Pancreas (tissue), 10 donors: Measurements from ENCODE around the gene TGFB1. TPM values are rescaled to one million over a fixed set of nuclear protein-coding genes. Genes with fewer than 3 reads are reported as not detected.

ENCODE experiments used
- ATAC-seq, 4 donors: fragments of 200-7000 bp; cut with Tn5 transposase; one replicate each; pipeline versions ENCODE4 v1.8.0 to v1.9.1; 2020; ENCODE audit warnings: mild to moderate bottlenecking in 4 of 4, moderate library complexity in 4 of 4
- DNase-seq, 6 donors: peaks; one replicate each; pipeline ENCODE4 v3.0.0-alpha.2; 2020
- FAIRE-seq: peaks from 2 replicates; lab custom pipeline; 2012; peaks lifted over from hg19 to GRCh38; lab: Jason Lieb, UNC
- H3K27ac ChIP-seq, 4 donors: fragments of 200-600 bp; sonication (generic); 1 replicate in 3 of 4; 2 replicates in 1 of 4; pipeline versions ENCODE4 v1.5.0 to v1.8.0; 2020
- H3K27me3 ChIP-seq, 4 donors: fragments of 200-600 bp; one replicate each; pipeline ENCODE4 v1.8.0; 2021
- H3K36me3 ChIP-seq, 3 donors: fragments of 200-600 bp; sonication (generic) in 1 of 3; one replicate each; pipeline versions ENCODE4 v1.5.0 to v1.8.0; 2020 to 2021
- H3K4me1 ChIP-seq, 3 donors: fragments of 200-600 bp; one replicate each; pipeline ENCODE4 v1.8.0; 2021
- H3K4me3 ChIP-seq, 4 donors: fragments of 200-600 bp; sonication (generic) in 2 of 4; one replicate each; pipeline versions ENCODE4 v1.5.0 to v1.8.0; 2020 to 2021
- H3K9me3 ChIP-seq, 4 donors: fragments of 200-600 bp; one replicate each; pipeline ENCODE4 v1.8.0; 2021
- WGBS, 2 donors: extraction: QIAGEN DNeasy Blood & Tissue Kit; methylation state at CpG; one replicate each; pipeline ENCODE4 v1.1.7; 2013; 5-methylcytosine and 5-hydroxymethylcytosine counted together
- intact Hi-C, 3 donors: fragments of 100-400 bp; cut with DNase I; formaldehyde crosslinking; loops; one replicate each; pipeline versions ENCODE4 v1.11.1 to v1.14.2; 2022
- polyA plus RNA-seq, 2 donors: library from polyadenylated mRNA; stranded (reverse); fragments of 200-250 nt; gene quantifications; one replicate each; pipeline ENCODE4 v1.2.3, GENCODE V29; 2013
- total RNA-seq, 6 donors: library from RNA; stranded (reverse); fragmentation: NEBNext Ultra II Directional in 4 of 6; extraction: Animal tissue kit (Norgen Biotek cat#: 25700) in 4 of 6; gene quantifications; one replicate each; pipeline versions ENCODE4 v1.2.1 to v1.2.4, GENCODE V29; 2021 to 2023
- TF ChIP-seq, protein P1 (sequence below), 4 donors: fragments of 200-600 bp; sonication (generic) in 3 of 4; IDR thresholded peaks; one replicate each; pipeline versions ENCODE4 v1.5.0 to v1.8.0; 2021; ENCODE audit warnings: antibody characterized with exemption in 4 of 4
- donor health status: healthy with polysubstance abuse.
- donor health status: DM: no; HTN: no; CAD: no; lungs with moderate emphysema.
- donor health status: DM: no; HTN: no; CAD: no.
- donor health status: control.
- donor health status: control.
- donor health status: Bipolar disorder and iron deficiency.
- donor health status: DM: yes; HTN: yes; CAD: no.
- donor health status: DM: no; HTN: no; CAD: no.
- donor health status: DM: no; HTN: no; CAD: no.
- donor health status: DM: yes; HTN: yes; CAD: no.

Gene TGFB1
- total and polyA plus RNA-seq, 8 donors, result 3.3 to 32.3 (median 6.1) TPM

GRCh38 chr19:41325640-41325946 is 28.1 kb downstream of the TGFB1 start:
- TF ChIP-seq, protein P1, sequence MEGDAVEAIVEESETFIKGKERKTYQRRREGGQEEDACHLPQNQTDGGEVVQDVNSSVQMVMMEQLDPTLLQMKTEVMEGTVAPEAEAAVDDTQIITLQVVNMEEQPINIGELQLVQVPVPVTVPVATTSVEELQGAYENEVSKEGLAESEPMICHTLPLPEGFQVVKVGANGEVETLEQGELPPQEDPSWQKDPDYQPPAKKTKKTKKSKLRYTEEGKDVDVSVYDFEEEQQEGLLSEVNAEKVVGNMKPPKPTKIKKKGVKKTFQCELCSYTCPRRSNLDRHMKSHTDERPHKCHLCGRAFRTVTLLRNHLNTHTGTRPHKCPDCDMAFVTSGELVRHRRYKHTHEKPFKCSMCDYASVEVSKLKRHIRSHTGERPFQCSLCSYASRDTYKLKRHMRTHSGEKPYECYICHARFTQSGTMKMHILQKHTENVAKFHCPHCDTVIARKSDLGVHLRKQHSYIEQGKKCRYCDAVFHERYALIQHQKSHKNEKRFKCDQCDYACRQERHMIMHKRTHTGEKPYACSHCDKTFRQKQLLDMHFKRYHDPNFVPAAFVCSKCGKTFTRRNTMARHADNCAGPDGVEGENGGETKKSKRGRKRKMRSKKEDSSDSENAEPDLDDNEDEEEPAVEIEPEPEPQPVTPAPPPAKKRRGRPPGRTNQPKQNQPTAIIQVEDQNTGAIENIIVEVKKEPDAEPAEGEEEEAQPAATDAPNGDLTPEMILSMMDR (IDR thresholded peaks at IDR 0.05), result no peak
- ATAC-seq, result no peak
- no peak for DNase-seq
- peak overlapping the region in 2 of 4 donors; percentile 37 to 48 for H3K4me3 ChIP-seq
- no peaks in the 10 kb centered on the region for H3K27me3 ChIP-seq
- peaks cover 0 to 23% (median 0%) of the 10 kb centered on the region in 3 donors for H3K4me1 ChIP-seq
- no peaks in the 10 kb centered on the region for H3K36me3 ChIP-seq
- 7% methylated on average over 10 of the region's 10 CpGs for whole genome bisulfite sequencing, 2 donors
- H3K27ac ChIP-seq, result peak overlapping the region in 3 of 4 donors; percentile 17 to 76 (median 66)
- intact Hi-C loops, result no loop called here
- no peak for FAIRE-seq
- H3K9me3 ChIP-seq, result no peaks in the 10 kb centered on the region

- Histone ChIP-seq H3K4me1 (peaks cover 0 to 23% (median 0%) of the 10 kb centered on the region in 3 donors), H3K36me3 (no peaks in the 10 kb centered on the region), H3K27ac (peak overlapping the region in 2 of 4 donors; percentile 66 to 76), H3K27me3 (no peaks in the 10 kb centered on the region), H3K9me3 (no peaks in the 10 kb centered on the region), H3K4me3 (peak overlapping the region in 2 of 4 donors; percentile 37 to 48)
- WGBS, 2 donors, result 8% methylated on average over 13 to 23 of the region's 23 CpGs
- no peak for FAIRE-seq
- TF ChIP-seq, protein P1 (IDR thresholded peaks at IDR 0.05), result no peak
- peak in 5 of 6 donors; percentile 43 to 80 (median 70) for DNase-seq
- peak; percentile 11 to 32 (median 25) for ATAC-seq
- intact Hi-C loops, result no loop called here
Observed at GRCh38 chr19:41324921-41325639, 28.6 kb downstream of the TGFB1 start.

DNA sequence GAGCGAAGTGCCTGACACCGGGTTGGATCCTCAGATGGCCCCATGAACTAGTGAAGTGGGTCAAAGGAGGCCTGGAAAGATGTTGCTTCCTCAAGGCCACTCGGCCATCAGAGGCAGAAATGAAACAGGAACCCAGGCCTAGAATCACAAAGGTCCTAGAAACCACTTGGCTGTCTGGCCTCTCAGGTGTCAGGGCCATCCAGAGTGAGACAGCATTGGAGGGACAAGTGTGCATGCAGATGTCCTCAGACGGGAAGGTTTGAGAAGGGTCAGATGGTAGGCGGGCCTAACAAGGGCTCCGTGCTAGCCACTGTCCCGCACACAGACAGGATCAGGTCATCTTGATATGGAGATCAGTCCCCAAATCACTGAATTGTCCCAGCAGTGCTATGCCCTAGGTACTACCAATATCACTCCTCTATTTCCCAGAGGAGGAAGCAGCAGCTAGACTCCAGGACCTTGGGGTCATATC is 29.5 kb downstream of the TGFB1 start:
- no peak for ATAC-seq
- TF ChIP-seq, protein P1 (IDR thresholded peaks at IDR 0.05), result no peak
- Histone ChIP-seq H3K9me3 (no peaks in the 10 kb centered on the region), H3K27ac (peak overlapping the region in 2 of 4 donors; percentile 66 to 76), H3K27me3 (no peaks in the 10 kb centered on the region), H3K4me1 (peaks cover 0 to 23% (median 0%) of the 10 kb centered on the region in 3 donors), H3K4me3 (no peak overlapping the region), H3K36me3 (no peaks in the 10 kb centered on the region)
- FAIRE-seq, result no peak
- 70 to 75% methylated on average over 7 of the region's 7 CpGs for WGBS, 2 donors
- intact Hi-C loops, result no loop called here
- DNase-seq, result peak in 1 of 6 donors; percentile 16

- FAIRE-seq, result no peak
- Histone ChIP-seq H3K27me3 (no peaks in the 10 kb centered on the region), H3K4me1 (peaks cover 0 to 23% (median 0%) of the 10 kb centered on the region in 3 donors), H3K9me3 (no peaks in the 10 kb centered on the region), H3K36me3 (peaks cover 0 to 6% (median 0%) of the 10 kb centered on the region in 3 donors), H3K27ac (peak overlapping the region in 2 of 4 donors; percentile 39 to 66), H3K4me3 (no peak overlapping the region)
- peak in 3 of 4 donors; percentile 1 to 3 (median 2) for ATAC-seq
- TF ChIP-seq, protein P1 (IDR thresholded peaks at IDR 0.05), result no peak
- peak in 1 of 6 donors; percentile 73 for DNase-seq
- 62 to 75% methylated on average over 16 of the region's 16 CpGs for WGBS, 2 donors
- intact Hi-C loops, result no loop called here
Observed at GRCh38 chr19:41323430-41324125, 30.1 kb downstream of the TGFB1 start.
